Measurements from ENCODE around the gene KDM4B.
A peak's percentile ranks its signal among the peaks of the same experiment; 100 is the strongest.
"Not testable (repeated sequence)": the region's sequence is repeated elsewhere in the genome, so short reads cannot be mapped to it uniquely, and the experiment has no call there.

The KDM4B gene

DNA sequence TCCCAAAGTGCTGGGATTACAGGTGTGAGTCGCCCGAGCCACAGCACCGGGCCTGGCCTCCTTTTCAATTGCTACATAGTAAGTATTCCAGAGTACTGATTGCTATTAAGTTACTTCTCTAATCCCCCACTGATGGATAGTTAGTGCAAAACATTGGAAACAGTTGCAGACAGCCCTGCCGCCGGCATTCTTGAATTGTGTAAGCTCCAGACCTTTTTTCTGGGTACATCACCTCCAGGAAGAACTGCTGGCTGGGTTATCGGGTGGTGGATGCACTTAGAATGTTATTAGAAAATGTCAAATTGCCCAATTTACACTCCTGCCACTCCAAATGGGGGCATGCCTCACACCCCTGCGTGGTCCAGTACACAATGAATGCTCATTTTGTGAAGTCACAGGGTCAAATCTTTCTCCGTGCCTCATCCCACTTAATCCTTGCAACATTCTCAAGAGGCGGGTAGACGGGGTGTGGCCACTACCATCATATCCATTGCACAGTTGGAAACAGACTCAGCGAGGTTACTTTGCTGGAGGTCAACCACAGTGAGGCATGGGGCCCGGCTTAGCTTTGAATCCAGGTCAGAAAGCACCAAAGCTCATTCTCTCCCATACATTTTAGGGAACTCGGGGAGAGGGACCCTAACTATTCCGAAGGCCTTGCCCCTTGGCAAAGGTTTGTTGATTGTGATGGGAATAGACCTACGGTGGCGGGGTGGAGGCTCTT is 1.0 kb upstream of the KDM4B start:
- no peak for DNase-seq (ENCODE audit: low read depth, low spot score)

DNA sequence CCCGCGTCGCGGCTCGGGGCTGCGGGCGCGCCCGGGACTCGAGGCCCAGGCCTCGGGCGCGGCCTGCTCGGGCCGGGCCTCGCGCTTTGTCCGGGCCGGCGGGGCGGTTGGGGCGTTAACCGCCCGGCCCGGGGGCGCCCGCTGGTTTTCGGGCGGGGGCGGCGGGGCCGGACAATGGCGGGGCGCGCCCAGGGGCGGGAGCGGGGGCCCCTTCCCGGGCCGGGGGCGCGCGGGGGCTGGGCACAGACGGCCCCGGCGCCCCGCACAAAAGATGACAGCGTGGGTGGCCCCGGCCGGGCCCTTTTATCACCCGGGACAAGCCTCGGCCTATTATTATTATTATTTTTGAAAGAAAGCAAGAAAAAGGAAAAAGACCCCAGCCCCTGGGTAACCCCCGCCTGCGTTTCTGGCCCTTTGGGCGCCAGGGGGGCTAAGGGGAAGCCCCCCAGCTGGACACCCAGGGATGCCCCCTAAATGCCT is 419 bp downstream of the KDM4B start:
- no peak for DNase-seq (ENCODE audit: low read depth, low spot score)

DNA sequence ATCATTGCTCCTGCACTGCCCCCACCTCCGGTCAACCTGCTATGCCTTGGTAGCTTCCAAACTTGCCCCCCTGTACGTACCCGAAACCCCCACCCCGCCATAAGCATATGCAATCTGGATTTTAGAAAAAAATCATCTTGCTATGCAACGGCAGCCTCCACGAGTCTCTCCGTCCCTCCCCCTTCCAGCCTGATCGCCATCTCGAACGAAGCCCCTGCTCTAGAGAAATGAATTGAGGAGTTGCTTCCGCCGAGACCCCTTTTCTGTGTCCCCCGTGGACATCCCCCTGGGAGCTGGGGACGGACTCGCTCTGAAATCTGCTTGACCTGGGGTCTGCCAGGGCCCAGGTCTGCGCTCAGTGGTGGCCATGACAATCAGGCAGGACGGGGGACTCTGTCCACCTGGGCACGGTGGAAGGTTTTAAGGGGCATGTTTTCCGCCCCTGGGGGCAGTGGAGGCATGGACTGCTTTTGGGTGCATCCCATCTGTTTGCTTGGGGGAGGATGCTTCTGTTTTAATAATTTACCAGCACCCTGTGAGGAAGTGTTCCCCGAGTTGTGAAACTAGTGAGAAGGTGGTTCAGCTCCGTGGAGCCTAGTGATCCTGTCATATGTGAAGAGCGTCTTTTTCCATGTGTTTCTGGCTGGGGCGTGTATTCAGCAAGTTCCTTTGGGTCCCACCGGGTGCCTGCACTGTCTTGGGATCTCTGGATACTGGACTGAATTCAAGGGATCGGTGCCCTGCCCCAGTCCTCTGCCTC is 1.0 kb downstream of the KDM4B start:
- no peak for DNase-seq (ENCODE audit: low read depth, low spot score)

DNA sequence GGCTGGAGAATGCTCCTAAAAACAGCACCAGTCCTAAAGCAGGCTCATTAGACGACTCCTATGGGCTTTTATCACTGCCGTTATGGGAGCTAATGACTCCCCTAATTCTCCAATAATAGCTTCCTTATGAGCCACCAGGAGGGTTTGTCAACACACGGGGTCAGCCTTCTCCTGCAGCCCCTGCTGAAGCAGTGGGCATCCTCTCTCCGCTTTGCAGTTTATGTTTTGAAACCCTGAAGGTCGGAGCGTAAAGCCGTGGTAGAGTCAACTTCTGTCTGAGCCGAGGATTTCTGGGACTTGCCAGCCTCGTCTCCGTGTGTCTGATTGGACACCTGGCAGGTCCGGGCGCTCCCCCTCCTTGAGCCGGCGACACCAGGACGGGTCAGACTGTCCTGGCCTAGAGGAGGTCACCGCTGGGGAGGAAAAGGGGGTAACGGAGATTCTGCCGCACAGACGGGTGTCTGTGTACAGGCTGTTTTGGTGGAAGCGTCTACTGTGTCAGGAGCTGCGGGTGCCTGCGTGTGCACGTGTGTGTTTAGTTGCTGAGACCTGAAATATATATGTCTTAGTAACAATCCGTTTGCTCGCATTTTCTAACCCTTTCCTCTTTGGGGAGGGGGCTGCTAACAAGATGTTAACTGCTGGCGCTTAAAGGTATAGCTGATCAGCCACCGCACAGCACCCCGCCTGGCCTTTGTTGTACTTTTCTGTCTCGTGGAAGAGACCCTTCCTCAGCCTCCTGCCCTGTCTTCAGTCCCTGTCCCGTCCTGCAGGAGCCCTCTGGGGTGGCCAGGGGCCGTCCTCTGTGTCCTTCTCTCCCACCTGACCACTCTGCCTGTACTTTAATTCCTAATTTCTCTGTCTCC is 1.9 kb downstream of the KDM4B start:
- DNase-seq (ENCODE audit: low read depth, low spot score), result no peak

DNA sequence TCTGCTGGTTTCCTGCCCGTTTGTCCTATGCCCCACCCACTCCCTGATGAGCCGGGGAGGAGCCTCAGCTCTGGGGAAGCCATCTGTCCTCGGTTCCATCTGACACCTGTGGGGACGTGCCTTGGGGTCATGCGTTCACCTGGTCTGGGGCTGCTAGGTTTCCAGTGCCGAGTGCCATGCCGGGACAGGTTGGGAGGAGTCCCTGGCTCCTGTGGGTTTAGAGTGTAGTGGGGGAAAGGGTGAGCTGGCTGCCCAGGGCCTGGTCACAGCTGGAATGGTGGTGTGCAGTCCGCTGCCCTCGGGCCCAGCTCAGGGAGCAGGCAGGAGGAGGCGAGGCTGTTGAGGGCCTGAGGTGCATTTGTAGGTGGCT is 2.5 kb downstream of the KDM4B start:
- peak; percentile 35 for DNase-seq (ENCODE audit: low read depth, low spot score)

DNA sequence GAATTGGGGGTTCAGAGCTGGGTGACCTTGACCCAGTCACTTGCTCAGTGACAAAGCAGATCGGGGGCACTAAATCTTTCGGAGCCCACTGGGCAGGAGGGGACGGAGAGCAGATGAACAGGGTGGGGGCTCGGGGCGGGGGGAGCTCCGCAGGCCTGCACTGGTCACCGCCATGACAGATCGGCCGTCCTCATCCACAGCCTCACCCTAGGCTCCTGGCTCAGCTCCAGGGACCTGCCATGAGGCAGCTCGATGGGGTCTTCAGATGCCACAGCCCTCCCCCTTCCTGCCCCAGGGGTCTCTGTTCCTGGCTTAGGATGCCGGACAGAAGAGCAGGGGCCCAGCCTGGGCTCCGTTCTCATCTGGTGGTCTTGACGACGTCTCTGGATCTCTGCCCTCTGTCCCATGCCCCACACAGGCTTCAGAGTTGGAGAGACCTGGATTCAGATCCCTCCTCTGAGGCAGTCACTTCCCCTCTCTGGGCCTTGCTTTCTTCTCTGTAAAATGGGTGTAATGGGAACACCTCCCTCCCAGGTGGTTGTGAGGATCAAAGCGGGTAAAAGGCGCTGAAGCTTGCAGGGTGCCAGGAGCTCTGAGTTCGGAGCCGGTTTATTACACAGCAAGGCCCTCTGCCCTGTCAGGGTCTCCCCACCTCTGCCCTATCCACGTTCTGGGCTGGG is 3.0 kb downstream of the KDM4B start:
- DNase-seq (ENCODE audit: low read depth, low spot score), result no peak

DNA sequence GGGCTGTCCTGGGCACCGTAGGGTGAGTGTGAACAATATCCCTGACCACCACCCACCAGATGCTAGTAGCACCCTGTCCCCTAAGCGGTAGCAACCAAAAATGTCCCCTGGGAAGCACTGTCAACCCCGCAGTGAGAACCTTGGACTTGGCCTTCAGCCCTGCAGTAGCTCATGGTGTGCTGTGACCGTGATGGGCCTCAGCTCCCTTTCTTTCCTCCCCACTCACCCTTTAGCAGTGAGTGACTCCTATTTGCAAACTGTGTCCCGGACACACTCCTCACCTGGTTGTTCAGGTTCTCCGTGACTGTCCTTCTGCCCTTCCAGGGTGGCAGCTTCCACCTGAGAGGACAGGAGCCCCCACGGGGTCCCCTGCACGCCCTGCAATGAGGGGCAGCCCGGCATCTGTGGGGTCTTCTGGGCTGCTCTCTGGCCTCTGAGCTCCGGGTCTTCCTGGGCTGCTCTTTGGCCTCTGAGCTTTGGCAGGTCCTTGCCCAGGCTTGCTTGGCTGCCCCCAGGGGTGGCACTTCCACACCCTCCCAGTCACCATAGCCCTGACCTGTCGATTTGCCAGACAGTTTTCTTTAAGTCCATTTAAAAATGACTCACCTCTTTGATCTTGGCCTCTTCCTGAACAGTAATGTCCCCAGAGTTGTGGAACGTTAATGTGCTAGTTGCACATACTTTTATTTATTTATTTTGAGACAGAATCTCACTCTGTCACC is 3.8 kb downstream of the KDM4B start:
- DNase-seq (ENCODE audit: low read depth, low spot score), result no peak

DNA sequence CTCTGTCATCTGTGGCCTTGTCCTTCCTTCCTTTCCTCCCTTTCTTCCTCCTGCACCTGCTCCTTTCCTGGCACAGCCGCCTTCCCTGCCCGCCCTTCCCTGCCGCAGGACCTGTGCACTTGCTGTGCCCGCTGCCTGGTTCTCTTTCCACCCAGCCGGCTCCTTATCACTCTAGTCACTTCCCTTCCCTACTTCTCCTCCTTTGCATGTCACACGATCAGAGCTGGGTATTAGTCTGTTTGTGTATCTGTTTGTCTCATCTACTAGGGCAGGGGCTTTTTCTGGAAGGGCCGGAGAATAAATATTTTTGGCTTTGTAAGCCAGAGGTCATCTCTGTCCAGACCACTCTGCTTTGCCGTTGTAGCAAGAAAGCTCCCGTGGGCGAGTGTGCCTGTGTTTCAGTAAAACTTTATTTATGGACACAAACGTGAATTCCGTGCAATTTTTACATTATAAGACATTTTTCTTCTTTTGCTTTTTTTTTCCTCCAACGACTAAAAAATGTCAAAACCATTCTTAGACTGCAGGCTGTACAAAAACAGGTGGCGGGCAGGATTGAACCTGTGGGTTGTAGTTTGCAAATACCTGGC is 6.1 kb downstream of the KDM4B start:
- no peak for DNase-seq (ENCODE audit: low read depth, low spot score)

DNA sequence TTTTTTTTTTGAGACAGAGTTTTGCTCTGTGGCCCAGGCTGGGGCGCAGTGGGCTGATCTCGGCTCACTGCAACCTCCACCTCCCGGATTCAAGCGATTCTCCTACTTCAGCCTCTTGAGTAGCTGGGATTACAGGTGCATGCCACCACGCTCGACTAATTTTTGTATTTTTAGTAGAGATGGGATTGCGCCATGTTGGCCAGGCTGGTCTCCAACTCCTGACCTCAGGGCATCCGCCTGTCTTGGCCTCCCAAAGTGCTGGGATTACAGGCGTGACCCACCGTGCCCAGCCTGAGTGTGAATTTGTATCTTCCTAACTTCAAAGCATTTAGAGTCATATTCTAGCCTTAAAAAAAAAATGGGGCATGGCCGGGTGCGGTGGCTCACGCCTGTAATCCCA is 6.7 kb downstream of the KDM4B start:
- DNase-seq (ENCODE audit: low read depth, low spot score), result not testable (repeated sequence)

DNA sequence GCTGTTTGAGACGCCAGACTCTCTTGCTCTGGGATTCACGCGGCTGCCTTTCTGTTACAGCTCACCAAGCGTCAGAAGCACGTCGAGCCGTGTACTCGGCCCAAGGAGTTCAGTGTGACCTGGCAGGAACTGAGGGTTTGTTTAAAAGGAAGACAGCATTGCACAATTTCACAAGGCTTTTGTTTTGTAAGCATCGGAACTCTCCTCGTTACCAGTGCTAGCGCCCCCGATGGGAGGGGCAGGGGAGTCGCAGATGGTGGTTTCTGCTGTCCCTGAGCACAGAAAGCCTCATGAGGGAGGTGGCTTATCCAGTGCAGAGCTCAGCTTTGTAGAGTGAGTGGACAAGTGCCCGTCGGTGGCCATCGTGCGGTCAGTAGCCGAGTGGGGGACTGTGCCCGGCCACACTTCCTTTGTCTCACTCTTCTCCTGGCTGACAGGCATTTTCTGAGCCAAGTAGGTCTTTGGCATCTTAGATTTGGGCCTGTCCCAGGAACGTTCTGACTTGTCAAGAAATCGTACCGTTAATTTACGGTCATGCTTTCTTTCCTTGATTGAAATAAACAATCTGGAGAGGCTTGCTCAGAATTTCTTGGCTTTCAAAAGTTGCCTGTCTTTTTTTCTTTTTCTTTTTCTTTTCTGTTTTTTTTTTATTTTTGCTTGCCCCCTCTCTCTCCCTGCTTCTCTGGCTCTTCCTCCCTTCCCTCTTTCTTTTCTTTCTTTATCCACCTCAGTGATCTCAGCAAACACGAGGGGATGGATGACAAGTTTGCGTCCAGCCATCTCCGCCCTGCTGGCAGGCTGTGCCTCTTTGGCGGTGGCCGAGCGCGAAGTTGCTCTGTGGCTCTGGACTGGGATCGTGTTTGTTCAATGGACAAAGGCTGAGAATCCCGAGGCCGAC is 7.7 kb downstream of the KDM4B start:
- DNase-seq (ENCODE audit: low read depth, low spot score), result peak; percentile 30

DNA sequence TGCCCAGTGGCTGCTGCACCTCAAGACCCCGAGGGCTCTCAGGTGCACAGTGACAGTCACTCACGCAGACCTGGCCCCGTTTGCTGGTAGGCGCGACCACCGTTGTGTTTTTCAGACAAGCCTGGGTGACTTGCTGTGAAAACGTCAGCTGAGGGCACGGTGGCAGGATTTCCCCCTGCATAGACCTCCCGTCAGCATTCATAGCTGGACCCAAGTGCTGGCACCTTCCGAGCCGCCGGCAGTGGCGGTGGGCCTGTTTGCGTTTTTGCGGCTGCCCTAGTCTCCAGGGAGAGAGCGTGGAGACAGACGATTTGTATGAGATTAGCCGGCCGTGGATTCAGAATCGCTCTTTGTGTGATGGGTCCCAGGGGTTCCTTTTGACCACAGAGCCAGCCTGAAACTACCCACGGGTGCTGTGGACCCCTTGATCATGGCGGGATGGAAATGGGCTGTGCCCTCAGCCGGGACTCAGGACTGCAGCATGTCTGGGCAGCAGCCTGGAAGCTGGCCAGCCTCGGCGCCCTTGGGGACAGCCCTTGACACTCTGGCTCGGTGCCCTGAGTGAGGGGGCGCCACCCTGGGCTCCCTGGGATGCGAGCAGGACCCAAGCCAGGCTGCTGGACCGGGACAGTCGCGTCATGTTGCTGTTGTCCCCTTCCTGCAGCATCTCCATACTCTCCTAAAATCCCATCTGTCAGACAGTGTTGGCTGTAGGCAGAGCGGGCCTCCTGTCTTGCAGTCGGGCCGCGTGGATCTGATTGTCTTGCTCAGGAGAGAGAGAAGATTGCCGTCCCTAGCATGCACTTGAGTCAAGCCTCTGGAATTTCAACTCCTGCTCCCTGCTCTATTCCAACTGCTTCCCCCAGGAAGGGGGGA is 8.6 kb downstream of the KDM4B start:
- DNase-seq (ENCODE audit: low read depth, low spot score), result no peak

DNA sequence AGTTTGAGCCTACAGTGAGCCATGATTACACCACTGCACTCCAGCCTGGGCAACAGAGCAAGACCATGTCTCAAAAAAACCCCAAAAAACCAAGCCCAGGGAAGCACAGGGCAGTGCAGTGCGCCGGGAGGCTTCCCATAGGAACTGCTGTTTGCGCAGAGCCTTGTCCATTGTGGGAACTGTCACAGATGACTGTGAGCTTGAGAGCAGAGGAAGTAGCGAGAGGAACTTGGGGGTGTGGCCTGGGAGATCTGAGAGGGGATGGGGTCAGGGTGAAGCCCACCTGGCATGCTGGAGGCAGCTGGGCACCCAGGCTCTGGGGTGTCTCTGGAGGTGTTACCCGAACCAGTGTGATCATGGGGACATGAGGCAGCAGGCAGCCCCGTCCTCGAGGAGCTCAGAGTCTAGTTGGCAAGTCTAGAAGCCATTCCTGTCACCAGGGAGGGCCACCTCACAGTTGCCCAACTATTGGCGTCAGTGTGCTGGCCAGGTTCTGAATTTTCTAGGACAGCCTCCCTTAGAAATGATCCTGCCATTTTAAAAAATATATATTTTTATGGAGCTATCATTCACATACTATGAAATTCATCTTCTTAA is 10.4 kb downstream of the KDM4B start:
- DNase-seq (ENCODE audit: low read depth, low spot score), result no peak

DNA sequence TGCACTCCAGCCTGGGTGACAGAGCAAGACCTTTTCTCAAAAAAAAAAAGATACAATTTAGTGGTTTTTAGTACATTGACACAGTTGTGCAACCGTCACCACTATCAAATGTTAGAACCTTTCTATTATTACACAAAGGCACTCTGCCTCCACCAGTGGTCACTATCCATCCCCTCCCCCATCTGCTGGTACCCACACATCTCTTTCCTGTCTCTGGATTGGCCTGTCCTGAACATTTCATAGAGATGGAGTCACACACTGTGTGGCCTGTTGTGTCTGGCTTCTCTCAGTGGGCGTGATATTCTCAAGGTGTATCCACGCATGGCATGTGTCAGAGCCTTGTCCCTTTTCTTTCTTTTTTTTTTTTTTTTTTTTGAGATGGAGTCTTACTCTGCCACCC is 11.2 kb downstream of the KDM4B start:
- DNase-seq (ENCODE audit: low read depth, low spot score), result no peak

DNA sequence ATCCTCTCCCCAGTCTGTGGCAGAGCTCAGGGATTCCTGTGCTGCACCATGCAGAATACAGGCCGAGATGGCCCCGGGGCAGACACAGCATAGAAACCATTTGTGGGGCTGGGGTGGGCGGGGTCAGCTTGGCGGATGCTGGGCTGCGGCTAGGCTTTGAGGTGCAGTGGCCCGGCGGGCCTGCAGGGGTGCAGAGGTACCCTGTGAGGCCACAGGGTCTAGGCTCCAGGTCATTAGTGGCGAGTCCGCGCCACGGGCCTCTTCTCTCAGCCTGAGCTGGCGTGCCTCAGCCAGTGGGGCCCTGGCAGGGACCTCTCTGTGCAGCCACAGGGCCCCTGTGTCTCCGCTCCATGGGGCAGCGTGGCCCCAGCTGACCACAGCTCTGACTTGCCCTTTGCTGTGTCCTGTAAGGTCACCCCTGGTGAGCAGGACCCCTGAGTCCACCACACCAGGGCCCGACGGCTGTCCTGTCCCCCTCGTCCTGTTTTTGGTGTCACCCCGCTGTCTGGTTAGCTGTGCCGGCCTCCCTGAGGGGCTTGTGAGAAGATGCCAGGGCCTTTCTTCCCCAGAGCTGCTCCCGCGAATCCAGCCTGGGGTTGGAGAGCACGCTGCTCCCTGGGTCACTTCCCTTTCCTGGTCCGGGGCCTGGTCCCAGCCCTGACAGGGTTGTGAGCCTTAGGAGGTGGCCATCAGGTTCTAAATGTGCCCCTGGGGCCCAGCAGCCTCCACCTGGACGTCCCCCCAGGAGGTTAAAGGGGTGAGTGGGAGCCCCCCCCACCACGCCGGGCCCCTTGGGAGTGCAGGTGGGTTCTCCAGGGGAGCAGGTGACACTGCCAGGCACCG is 12.1 kb downstream of the KDM4B start:
- DNase-seq (ENCODE audit: low read depth, low spot score), result no peak

DNA sequence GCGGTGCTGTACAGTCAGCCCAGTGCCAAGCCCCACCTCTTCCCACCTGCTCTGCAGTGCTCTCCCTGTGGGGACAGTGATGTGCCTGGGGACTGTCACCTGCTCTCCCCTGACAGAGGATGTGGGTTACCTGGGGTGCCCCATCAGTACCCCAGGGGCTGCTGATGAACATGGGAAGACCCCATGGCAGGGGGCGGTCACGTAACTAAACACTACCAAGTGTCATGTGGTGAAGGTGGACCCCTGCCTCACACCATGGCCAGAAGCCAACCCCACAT is 12.7 kb downstream of the KDM4B start:
- no peak for DNase-seq (ENCODE audit: low read depth, low spot score)

DNA sequence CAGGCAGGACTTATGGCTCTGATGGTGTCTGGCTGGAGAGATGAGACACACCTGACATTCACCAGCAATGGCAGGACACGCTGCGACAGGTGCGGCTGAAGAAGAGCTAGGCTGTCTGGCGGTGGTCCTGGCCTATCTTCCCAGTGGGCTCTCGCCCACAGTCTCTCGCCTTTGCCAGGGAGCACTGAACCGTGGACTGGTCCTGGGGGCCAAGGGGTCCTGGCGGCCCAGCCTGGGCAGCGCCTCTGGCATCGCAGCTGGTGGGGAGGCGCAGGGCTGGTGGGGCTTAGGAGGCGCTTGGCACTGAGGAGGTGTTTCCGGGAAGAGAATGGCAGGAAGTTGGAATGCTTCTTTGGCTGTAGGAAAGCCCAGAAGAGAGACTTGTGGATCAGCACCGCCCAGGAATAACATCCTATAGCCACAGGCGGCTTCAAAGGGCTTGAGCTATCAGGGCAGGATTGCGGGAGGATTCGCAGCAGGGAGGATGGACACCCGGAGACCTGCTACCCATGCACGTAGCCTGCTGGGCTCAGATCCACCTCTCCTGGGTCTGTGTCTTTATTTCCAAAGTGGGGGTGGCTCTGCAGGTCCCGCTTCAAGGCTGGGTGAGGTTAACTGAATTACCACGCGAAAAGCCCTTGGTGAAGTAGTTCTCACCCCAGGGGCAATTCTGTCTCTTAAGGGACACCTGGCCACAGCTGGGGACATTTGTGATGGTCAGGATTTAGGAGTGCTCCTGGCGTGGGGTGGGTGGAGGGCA is 14.6 kb downstream of the KDM4B start:
- no peak for DNase-seq (ENCODE audit: low read depth, low spot score)

DNA sequence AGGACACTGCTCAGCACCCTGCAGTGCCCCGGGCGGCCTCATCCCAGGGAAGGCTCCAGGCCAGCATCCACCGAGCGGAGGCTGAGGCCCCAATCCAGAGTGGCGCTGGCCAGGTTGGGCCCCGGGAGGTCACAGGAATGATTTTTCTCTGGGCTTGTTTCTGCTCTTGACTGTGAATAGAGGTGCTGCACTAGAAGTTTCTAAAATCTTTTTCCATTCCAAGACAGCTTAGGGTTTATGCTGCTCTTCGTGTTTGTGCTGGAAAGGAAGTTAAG is 15.1 kb downstream of the KDM4B start:
- no peak for DNase-seq (ENCODE audit: low read depth, low spot score)
